Measurements from ENCODE around the gene SLC38A10. TPM values are rescaled to one million over a fixed set of nuclear protein-coding genes. Genes with fewer than 3 reads are reported as not detected.

The SLC38A10 gene
- total and polyA plus RNA-seq, 2 of the 13 experiments (the other 11 are each of a cell fraction or from before 2014, with no cell fraction given) = 23.4 to 55.8 TPM

DNA sequence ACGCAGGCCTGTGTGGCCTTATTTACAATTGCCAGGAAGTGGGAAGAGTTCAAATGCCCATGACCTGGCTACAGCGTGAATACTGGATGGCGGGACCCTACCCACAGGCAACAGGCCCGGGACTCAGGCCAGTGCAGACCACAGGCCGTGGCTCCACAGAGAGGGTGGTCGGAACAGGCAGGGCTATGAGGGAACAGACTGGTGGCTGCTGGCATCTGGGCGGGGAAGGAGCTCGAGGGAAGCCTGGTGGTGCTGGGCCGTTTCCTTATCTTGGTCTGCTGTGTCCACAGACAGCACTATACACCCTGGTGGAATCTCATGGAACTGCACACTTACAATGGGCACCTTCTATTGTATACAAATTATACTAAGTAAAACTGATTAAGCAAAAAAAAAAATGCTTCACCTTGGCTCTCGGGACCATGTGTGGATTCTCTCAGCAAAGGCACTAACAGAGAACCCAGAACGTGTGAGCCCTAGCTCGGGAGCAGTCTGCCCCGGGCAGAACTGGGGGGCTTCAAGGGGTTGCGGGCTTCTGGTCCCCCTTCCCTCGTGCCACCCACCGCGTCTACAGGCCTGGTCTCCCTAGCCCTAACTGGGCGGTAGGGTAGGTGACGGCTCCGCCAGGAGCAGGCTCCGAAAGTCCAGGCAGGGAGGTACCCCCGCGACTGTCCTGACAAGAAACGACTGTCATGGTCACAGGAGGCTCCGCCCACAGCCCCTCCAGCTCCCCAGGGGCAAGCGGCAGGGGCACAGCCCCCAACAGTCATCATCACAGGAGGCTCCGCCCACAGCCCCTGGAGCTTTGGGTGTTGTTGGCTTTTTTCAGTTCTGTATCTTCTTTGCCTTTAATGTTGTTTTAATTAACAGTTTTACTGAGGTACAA, 94.2 kb downstream of the SLC38A10 start (continued):
- no peak for TF ChIP-seq CHCHD3 (CRISPR knock-in tag; IDR thresholded peaks at IDR 0.05)
- TF ChIP-seq, protein P1, sequence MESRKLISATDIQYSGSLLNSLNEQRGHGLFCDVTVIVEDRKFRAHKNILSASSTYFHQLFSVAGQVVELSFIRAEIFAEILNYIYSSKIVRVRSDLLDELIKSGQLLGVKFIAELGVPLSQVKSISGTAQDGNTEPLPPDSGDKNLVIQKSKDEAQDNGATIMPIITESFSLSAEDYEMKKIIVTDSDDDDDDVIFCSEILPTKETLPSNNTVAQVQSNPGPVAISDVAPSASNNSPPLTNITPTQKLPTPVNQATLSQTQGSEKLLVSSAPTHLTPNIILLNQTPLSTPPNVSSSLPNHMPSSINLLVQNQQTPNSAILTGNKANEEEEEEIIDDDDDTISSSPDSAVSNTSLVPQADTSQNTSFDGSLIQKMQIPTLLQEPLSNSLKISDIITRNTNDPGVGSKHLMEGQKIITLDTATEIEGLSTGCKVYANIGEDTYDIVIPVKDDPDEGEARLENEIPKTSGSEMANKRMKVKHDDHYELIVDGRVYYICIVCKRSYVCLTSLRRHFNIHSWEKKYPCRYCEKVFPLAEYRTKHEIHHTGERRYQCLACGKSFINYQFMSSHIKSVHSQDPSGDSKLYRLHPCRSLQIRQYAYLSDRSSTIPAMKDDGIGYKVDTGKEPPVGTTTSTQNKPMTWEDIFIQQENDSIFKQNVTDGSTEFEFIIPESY (CRISPR knock-in tag; IDR thresholded peaks at IDR 0.05) = 0 out of 2 replicates have a peak, but pooled peaks have one; percentile 29
- TF ChIP-seq, protein P2, sequence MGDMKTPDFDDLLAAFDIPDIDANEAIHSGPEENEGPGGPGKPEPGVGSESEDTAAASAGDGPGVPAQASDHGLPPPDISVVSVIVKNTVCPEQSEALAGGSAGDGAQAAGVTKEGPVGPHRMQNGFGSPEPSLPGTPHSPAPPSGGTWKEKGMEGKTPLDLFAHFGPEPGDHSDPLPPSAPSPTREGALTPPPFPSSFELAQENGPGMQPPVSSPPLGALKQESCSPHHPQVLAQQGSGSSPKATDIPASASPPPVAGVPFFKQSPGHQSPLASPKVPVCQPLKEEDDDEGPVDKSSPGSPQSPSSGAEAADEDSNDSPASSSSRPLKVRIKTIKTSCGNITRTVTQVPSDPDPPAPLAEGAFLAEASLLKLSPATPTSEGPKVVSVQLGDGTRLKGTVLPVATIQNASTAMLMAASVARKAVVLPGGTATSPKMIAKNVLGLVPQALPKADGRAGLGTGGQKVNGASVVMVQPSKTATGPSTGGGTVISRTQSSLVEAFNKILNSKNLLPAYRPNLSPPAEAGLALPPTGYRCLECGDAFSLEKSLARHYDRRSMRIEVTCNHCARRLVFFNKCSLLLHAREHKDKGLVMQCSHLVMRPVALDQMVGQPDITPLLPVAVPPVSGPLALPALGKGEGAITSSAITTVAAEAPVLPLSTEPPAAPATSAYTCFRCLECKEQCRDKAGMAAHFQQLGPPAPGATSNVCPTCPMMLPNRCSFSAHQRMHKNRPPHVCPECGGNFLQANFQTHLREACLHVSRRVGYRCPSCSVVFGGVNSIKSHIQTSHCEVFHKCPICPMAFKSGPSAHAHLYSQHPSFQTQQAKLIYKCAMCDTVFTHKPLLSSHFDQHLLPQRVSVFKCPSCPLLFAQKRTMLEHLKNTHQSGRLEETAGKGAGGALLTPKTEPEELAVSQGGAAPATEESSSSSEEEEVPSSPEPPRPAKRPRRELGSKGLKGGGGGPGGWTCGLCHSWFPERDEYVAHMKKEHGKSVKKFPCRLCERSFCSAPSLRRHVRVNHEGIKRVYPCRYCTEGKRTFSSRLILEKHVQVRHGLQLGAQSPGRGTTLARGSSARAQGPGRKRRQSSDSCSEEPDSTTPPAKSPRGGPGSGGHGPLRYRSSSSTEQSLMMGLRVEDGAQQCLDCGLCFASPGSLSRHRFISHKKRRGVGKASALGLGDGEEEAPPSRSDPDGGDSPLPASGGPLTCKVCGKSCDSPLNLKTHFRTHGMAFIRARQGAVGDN (CRISPR knock-in tag; IDR thresholded peaks at IDR 0.05) = peak; percentile 35
- no peak for TF ChIP-seq AGO1 (IDR thresholded peaks at IDR 0.05; ENCODE audit: low read depth, low read length, poor library complexity, severe bottlenecking)
- TF ChIP-seq, protein P3, sequence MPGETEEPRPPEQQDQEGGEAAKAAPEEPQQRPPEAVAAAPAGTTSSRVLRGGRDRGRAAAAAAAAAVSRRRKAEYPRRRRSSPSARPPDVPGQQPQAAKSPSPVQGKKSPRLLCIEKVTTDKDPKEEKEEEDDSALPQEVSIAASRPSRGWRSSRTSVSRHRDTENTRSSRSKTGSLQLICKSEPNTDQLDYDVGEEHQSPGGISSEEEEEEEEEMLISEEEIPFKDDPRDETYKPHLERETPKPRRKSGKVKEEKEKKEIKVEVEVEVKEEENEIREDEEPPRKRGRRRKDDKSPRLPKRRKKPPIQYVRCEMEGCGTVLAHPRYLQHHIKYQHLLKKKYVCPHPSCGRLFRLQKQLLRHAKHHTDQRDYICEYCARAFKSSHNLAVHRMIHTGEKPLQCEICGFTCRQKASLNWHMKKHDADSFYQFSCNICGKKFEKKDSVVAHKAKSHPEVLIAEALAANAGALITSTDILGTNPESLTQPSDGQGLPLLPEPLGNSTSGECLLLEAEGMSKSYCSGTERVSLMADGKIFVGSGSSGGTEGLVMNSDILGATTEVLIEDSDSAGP (CRISPR knock-in tag; IDR thresholded peaks at IDR 0.05; ENCODE audit: borderline replicate concordance) = 0 out of 2 replicates have a peak, but pooled peaks have one; percentile 13
- TF ChIP-seq PCBP1 (IDR thresholded peaks at IDR 0.05; ENCODE audit: borderline replicate concordance, low read depth, low read length) = 0 out of 2 replicates have a peak, but pooled peaks have one; percentile 7
- peak; percentile 20; the same call in 1 of the 2 replicates for TF ChIP-seq KDM2A (CRISPR knock-in tag; IDR thresholded peaks at IDR 0.05; ENCODE audit: borderline replicate concordance, low read depth)

Measured in HepG2 (cell line).